Neuron (in vitro differentiated cells): ENCODE results near the gene ARID5B.

Source experiments
- H2AFZ ChIP-seq: one replicate; pipeline ENCODE4 v1.6.1; 2013; ENCODE audit warnings: low read depth, mild to moderate bottlenecking, inconsistent platforms, low read length, moderate library complexity
- H3K27me3 ChIP-seq: one replicate; pipeline ENCODE4 v1.6.1; 2013; ENCODE audit warnings: low read length; ENCODE audit not compliant: insufficient read depth
- H3K36me3 ChIP-seq: one replicate; pipeline ENCODE4 v1.6.1; 2013; ENCODE audit warnings: low read length; ENCODE audit not compliant: insufficient read depth
- H3K4me1 ChIP-seq: one replicate; pipeline ENCODE4 v1.6.1; 2013; ENCODE audit warnings: low read length; ENCODE audit not compliant: insufficient read depth
- H3K4me3 ChIP-seq: 2 replicates; pipeline ENCODE4 v1.5.1; 2013; ENCODE audit warnings: mild to moderate bottlenecking, low read length, moderate library complexity
- H3K9me3 ChIP-seq: one replicate; pipeline ENCODE4 v1.6.1; 2013; ENCODE audit warnings: low read length

Gene ARID5B

GRCh38 chr10:61870526-61870895, 31.0 kb upstream of the ARID5B start:
- H3K9me3 ChIP-seq, result peaks cover 3% of the 10 kb centered on the region
- no peak overlapping the region for H2AFZ ChIP-seq
- H3K27me3 ChIP-seq, result peaks cover 2% of the 10 kb centered on the region

GRCh38 chr10:61871487-61871886, 30.0 kb upstream of the ARID5B start:
- Histone ChIP-seq H2AFZ (no peak overlapping the region), H3K4me3 (no peak overlapping the region), H3K9me3 (peaks cover 3% of the 10 kb centered on the region), H3K4me1 (no peaks in the 10 kb centered on the region), H3K36me3 (no peaks in the 10 kb centered on the region), H3K27me3 (peaks cover 2% of the 10 kb centered on the region)

More at GRCh38 chr10:61870526-61870895, 31.0 kb upstream of the ARID5B start:
- H3K4me3 ChIP-seq, result no peak overlapping the region
- no peaks in the 10 kb centered on the region for H3K36me3 ChIP-seq
- no peaks in the 10 kb centered on the region for H3K4me1 ChIP-seq

GRCh38 chr10:61877887-61878739, 23.4 kb upstream of the ARID5B start:
- Histone ChIP-seq H3K9me3 (peaks cover 3% of the 10 kb centered on the region), H2AFZ (no peak overlapping the region), H3K4me1 (peaks cover 2% of the 10 kb centered on the region), H3K4me3 (no peak overlapping the region), H3K27me3 (peaks cover 2% of the 10 kb centered on the region), H3K36me3 (no peaks in the 10 kb centered on the region)

GRCh38 chr10:61878740-61879068, 22.8 kb upstream of the ARID5B start:
- no peak overlapping the region for H3K4me3 ChIP-seq
- no peaks in the 10 kb centered on the region for H3K36me3 ChIP-seq
- peaks cover 3% of the 10 kb centered on the region for H3K9me3 ChIP-seq
- H3K27me3 ChIP-seq, result peaks cover 2% of the 10 kb centered on the region
- peaks cover 2% of the 10 kb centered on the region for H3K4me1 ChIP-seq
- H2AFZ ChIP-seq, result no peak overlapping the region

DNA sequence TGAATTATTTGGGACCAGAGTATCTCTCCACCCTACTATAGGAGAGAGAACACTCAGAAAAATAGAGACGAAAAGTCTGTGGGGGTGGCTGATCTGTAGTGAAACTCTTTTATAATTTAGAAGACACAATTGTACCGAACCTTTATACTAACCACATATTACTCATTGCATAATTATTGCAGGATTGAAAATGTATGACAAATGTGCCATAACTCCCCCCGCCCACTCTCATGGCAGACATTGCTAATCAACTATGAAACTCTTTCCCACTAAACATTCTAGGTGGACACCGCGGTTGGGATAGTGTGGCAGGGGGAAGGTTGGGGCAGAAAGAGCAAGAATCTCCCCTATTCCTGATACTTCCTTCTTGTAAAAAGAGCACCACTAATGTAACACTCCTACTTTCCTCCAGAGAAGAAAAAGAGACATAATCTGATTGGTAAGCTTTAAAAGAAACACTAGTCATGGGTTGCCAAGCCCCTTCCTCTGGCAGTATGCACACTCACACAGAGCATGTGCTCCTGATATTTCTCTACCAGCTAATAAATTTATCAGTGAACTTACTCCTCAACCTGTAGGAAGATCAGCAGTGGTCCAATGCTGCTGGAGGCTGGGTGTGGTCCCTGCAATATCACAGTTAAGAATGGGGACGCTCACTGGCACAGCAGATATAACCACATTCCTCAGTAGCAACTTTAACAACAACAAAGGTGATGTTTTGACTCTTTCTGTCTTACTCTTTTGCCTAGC, 18.7 kb upstream of the ARID5B start:
- no peaks in the 10 kb centered on the region for H3K9me3 ChIP-seq
- H3K36me3 ChIP-seq, result no peaks in the 10 kb centered on the region
- no peaks in the 10 kb centered on the region for H3K4me1 ChIP-seq
- no peak overlapping the region for H2AFZ ChIP-seq
- no peaks in the 10 kb centered on the region for H3K27me3 ChIP-seq
- H3K4me3 ChIP-seq, result no peak overlapping the region

GRCh38 chr10:61883371-61884025, 18.0 kb upstream of the ARID5B start:
- H3K36me3 ChIP-seq, result no peaks in the 10 kb centered on the region
- H3K27me3 ChIP-seq, result no peaks in the 10 kb centered on the region
- H3K9me3 ChIP-seq, result no peaks in the 10 kb centered on the region
- H2AFZ ChIP-seq, result no peak overlapping the region
- no peak overlapping the region for H3K4me3 ChIP-seq
- no peaks in the 10 kb centered on the region for H3K4me1 ChIP-seq

DNA sequence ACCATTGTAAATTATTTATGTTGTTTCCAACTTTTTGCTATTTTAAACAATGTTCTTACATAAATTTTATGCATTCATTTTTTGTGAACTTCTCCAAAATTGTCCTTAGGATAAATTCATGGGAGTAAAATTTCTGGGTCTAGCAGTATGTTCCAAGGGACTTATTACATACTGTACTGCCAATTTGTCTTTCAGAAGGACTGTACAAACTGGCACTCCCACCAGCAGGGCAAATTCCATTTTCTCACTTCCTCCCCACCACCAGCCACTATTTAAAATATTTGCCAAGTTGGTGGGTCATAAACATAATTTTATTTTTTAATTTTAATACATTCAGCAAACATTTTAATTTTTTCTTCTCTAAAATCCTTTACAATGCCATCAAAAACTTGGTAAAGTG, 13.7 kb upstream of the ARID5B start:
- no peaks in the 10 kb centered on the region for H3K27me3 ChIP-seq
- no peaks in the 10 kb centered on the region for H3K9me3 ChIP-seq
- H3K36me3 ChIP-seq, result no peaks in the 10 kb centered on the region
- no peak overlapping the region for H3K4me3 ChIP-seq
- H2AFZ ChIP-seq, result no peak overlapping the region
- no peaks in the 10 kb centered on the region for H3K4me1 ChIP-seq

DNA sequence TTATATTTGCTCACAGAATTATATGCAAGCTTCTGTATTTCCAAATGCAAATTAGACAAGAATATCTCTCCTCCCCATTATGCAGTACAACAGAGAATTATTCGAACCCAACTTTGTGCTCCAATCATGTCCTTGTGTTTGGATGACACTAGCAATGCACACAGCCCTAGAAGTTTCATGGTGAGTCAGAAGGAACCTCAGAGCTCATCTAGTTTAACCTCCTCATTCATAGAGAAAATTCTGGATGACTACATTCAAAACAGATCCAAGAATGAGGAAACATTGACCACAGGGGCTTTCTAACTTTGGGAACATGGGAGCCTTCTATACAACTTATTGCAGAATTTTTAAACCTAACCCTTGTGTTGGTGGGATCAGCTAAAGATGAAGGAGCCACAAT, 12.8 kb upstream of the ARID5B start:
- no peak overlapping the region for H3K4me3 ChIP-seq
- no peaks in the 10 kb centered on the region for H3K4me1 ChIP-seq
- H3K9me3 ChIP-seq, result no peaks in the 10 kb centered on the region
- H2AFZ ChIP-seq, result no peak overlapping the region
- H3K27me3 ChIP-seq, result no peaks in the 10 kb centered on the region
- H3K36me3 ChIP-seq, result no peaks in the 10 kb centered on the region

DNA sequence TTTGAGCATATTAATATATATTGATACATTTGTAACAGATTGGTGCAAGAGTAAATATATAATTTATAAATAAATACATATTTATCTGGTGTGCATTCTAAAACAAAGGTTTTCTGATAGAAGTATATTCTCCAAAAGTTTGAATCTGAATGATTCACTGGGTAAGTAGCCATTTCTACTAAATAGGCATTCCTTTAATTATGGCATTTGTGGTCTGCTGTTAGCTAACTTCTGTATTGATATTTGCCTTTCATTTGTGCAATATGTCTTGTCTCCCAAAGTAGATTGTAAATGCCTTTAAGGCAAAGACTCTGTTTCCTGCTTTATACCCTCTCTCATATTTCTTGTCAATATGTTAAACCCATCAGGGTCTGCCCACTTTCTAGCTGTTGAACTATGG, 11.1 kb upstream of the ARID5B start:
- Histone ChIP-seq H3K36me3 (no peaks in the 10 kb centered on the region), H3K27me3 (no peaks in the 10 kb centered on the region), H3K4me1 (no peaks in the 10 kb centered on the region), H3K4me3 (no peak overlapping the region), H3K9me3 (no peaks in the 10 kb centered on the region), H2AFZ (no peak overlapping the region)

DNA sequence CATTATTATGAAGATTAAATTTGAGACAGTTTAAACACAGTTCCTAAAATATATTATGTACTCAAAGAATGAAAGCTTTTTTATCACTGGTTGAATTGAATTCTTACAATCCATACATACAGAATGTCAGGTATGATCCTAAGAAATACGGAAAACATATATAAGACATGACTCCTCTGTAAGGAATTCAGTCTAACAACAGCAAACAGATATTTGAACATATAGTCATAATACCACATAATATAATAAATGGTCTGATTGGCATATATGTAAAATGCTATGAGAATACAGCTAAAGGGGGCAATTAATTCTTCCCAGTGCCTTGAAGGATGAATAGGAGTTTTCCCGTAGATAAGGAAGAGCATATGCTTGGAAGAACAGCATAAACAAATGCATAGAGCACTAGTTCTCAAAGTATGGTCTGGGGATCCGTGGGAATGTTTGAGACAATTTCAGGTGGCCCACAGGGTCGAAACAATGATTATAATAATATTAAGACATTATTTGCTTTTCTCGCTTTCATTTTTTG, 10.6 kb upstream of the ARID5B start:
- no peaks in the 10 kb centered on the region for H3K4me1 ChIP-seq
- H3K4me3 ChIP-seq, result no peak overlapping the region
- H3K36me3 ChIP-seq, result no peaks in the 10 kb centered on the region
- H3K9me3 ChIP-seq, result no peaks in the 10 kb centered on the region
- H3K27me3 ChIP-seq, result no peaks in the 10 kb centered on the region
- no peak overlapping the region for H2AFZ ChIP-seq

DNA sequence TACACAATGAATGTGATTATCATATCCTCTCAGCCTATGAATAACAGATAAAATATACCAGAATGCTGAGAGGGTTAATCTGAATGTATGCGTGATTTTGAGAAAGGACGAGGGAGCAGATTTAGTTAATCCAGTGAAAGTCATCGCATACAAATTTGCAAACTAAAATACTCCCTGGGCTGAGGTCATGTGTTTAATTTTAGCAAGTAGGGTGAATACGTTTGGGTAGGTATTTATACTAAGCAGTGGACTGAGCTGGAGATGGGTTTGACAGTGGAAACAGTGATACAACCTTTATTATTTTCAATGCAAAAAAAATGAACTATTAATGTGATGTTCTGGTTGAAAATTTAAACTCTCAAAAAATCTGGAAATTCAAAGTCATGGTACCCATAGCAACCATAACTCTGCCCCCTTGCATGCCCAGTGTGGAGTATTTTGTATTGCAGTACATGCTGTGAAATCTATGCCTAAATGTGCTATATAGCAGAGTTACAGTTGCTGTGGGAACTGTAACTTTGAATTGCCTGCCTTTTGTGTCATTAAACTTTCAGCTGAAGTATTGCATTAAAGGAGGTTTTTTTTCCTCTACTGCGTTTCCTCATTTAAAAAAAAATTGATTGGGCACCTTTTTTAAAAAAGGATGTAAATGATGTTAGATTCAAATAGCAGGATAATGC, 9.5 kb upstream of the ARID5B start:
- Histone ChIP-seq H3K27me3 (no peaks in the 10 kb centered on the region), H3K36me3 (no peaks in the 10 kb centered on the region), H3K4me3 (no peak overlapping the region), H3K4me1 (peaks cover under 1% of the 10 kb centered on the region), H3K9me3 (no peaks in the 10 kb centered on the region), H2AFZ (no peak overlapping the region)

DNA sequence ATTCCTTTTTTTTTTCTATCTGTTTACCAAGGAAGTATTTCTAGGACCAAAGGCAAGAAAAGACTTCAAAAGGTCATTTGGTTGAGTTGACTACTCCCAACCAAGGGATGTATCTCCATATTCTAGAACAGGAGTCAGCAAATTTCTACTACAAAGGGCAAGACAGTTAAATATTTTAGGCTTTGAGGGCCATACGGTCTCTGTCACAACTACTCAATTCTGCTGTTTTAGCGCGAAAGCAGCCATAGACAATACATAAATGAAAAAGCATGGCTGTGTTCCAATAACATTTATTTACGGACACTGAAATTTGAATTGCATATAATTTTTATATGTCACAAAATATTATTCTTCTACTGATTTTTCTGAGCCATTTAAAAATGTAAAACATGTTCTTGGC, 8.5 kb upstream of the ARID5B start:
- no peak overlapping the region for H2AFZ ChIP-seq
- H3K27me3 ChIP-seq, result no peaks in the 10 kb centered on the region
- peaks cover 6% of the 10 kb centered on the region for H3K4me1 ChIP-seq
- H3K4me3 ChIP-seq, result no peak overlapping the region
- H3K9me3 ChIP-seq, result no peaks in the 10 kb centered on the region
- H3K36me3 ChIP-seq, result no peaks in the 10 kb centered on the region

- Histone ChIP-seq H3K4me1 (peaks cover 11% of the 10 kb centered on the region), H3K9me3 (no peaks in the 10 kb centered on the region), H3K27me3 (no peaks in the 10 kb centered on the region), H3K36me3 (no peaks in the 10 kb centered on the region), H3K4me3 (no peak overlapping the region), H2AFZ (no peak overlapping the region)
These were observed 7.4 kb upstream of the ARID5B start for GRCh38 chr10:61894133-61894532.
